Endothelial cell of umbilical vein (primary cell): ENCODE measurements around the gene ADAMTSL3. TPM values are rescaled to one million over a fixed set of nuclear protein-coding genes. Genes with fewer than 3 reads are reported as not detected.

Experiments used
- BruUV-seq: library from RNA; stranded (reverse); fragments of 400-500 nt; replicated peaks from 2 replicates; lab custom pipeline; 2021; lab: Mats Ljungman, UMichigan
- CTCF ChIA-PET: fragments of 300-600, 350-600 bp; sonication (Branson Sonifier 250); formaldehyde crosslinking; loops from one replicate; lab custom pipeline; 2021; ENCODE audit warnings: antibody characterized with exemption, inconsistent platforms; lab: Charles Lee
- POLR2A ChIA-PET: fragments of 300-600, 350-600 bp; sonication (Branson Sonifier 250); formaldehyde crosslinking; loops from one replicate; lab custom pipeline; 2021; ENCODE audit warnings: antibody characterized with exemption, inconsistent platforms; lab: Charles Lee
- DNase-seq: peaks from one replicate; pipeline ENCODE4 v3.0.0-alpha.2; 2011; ENCODE audit warnings: low read depth, low spot score
- FAIRE-seq: peaks from 2 replicates; lab custom pipeline; 2011; peaks lifted over from hg19 to GRCh38; lab: Jason Lieb, UNC
- H2AFZ ChIP-seq: 2 replicates; pipeline ENCODE4 v1.6.0; 2012; ENCODE audit warnings: low read depth, low read length, control low read depth, inconsistent platforms
- H3K27ac ChIP-seq: 2 replicates; pipeline ENCODE4 v1.5.1; 2011; ENCODE audit warnings: low read depth, mild to moderate bottlenecking, control low read depth, low read length, moderate library complexity; ENCODE audit not compliant: insufficient read depth
- H3K27me3 ChIP-seq, 2 experiments: 2 replicates each; pipeline versions ENCODE4 v1.6.0 to v1.6.1; 2011; ENCODE audit warnings: low read length in 2 of 2, mixed read lengths in 1 of 2; ENCODE audit not compliant: control insufficient read depth in 2 of 2, insufficient read depth in 2 of 2
- H3K36me3 ChIP-seq, 2 experiments: 2 replicates in 1 of 2; 3 replicates in 1 of 2; pipeline ENCODE4 v1.5.1; 2011; ENCODE audit warnings: low read length in 2 of 2, mild to moderate bottlenecking in 1 of 2, moderate library complexity in 1 of 2; ENCODE audit not compliant: control insufficient read depth in 2 of 2, insufficient read depth in 2 of 2; ENCODE audit errors: extremely low read depth in 1 of 2
- H3K4me1 ChIP-seq: 3 replicates; pipeline ENCODE4 v1.5.1; 2011; ENCODE audit warnings: mild to moderate bottlenecking, low read length; ENCODE audit not compliant: control insufficient read depth, insufficient read depth; ENCODE audit errors: extremely low read depth
- H3K4me2 ChIP-seq: 2 replicates; pipeline ENCODE4 v1.6.1; 2011; ENCODE audit warnings: low read length, control low read depth, mixed read lengths; ENCODE audit not compliant: insufficient read depth
- H3K4me3 ChIP-seq, 3 experiments: fragments of 200-600 bp in 1 of 3; sonication (generic), shearing (Covaris generic) in 1 of 3; replicated peaks in 1 of 3; 2 replicates each; pipeline ENCODE4 v1.5.1; 2011 to 2016; ENCODE audit warnings: control low read depth in 3 of 3, low read length in 3 of 3, mild to moderate bottlenecking in 2 of 3, inconsistent platforms in 1 of 3, low read depth in 1 of 3, moderate library complexity in 1 of 3; ENCODE audit not compliant: insufficient read depth in 1 of 3
- H3K79me2 ChIP-seq: 2 replicates; pipeline ENCODE4 v1.6.0; 2012; ENCODE audit warnings: low read length, inconsistent platforms; ENCODE audit not compliant: control insufficient read depth, insufficient read depth
- H3K9ac ChIP-seq: replicated peaks from 2 replicates; pipeline ENCODE3; 2011; ENCODE audit warnings: low read length, control low read depth; ENCODE audit not compliant: insufficient read depth; ENCODE audit errors: extremely low read depth
- H3K9me1 ChIP-seq: replicated peaks from 3 replicates; pipeline ENCODE4 v1.6.0; 2011; ENCODE audit warnings: mild to moderate bottlenecking, low read length; ENCODE audit not compliant: control insufficient read depth, insufficient read depth; ENCODE audit errors: extremely low read depth
- H3K9me3 ChIP-seq: replicated peaks from 2 replicates; pipeline ENCODE4 v1.5.1; 2012; ENCODE audit warnings: low read length, inconsistent platforms; ENCODE audit not compliant: control insufficient read depth, insufficient read depth
- H4K20me1 ChIP-seq: replicated peaks from 2 replicates; pipeline ENCODE3; 2011; ENCODE audit warnings: mild to moderate bottlenecking, low read length; ENCODE audit not compliant: control insufficient read depth, insufficient read depth; ENCODE audit errors: extremely low read depth
- CTCF ChIP-seq, 2 donors: IDR thresholded peaks; 1 replicate in 1 of 2; 2 replicates in 1 of 2; pipeline ENCODE4 v1.5.1; 2011; ENCODE audit warnings: low read length in 2 of 2, mild to moderate bottlenecking in 2 of 2, moderate library complexity in 2 of 2, control low read depth in 1 of 2, inconsistent platforms in 1 of 2, low read depth in 1 of 2; ENCODE audit not compliant: insufficient read depth in 1 of 2; ENCODE audit errors: extremely low read depth in 1 of 2
- EZH2 ChIP-seq: IDR thresholded peaks from 2 replicates; pipeline ENCODE4 v1.6.1; 2012; ENCODE audit warnings: borderline replicate concordance, low read depth, mild to moderate bottlenecking, moderate library complexity, low read length, inconsistent platforms; ENCODE audit not compliant: severe bottlenecking
- FOS ChIP-seq: IDR thresholded peaks from 2 replicates; pipeline ENCODE4 v1.6.1; 2011; ENCODE audit warnings: mild to moderate bottlenecking, low read length, moderate library complexity, borderline replicate concordance; ENCODE audit not compliant: insufficient read depth
- GATA2 ChIP-seq: IDR thresholded peaks from 2 replicates; pipeline ENCODE4 v1.7.0; 2011; ENCODE audit warnings: low read depth, mild to moderate bottlenecking, moderate library complexity, mixed read lengths, low read length; ENCODE audit not compliant: insufficient read length, insufficient read depth
- JUN ChIP-seq: IDR thresholded peaks from 2 replicates; pipeline ENCODE4 v1.6.1; 2011; ENCODE audit warnings: borderline replicate concordance, low read depth; ENCODE audit not compliant: insufficient read length, insufficient read depth
- MYC ChIP-seq: IDR thresholded peaks from one replicate; pipeline ENCODE4 v1.6.1; 2011; ENCODE audit warnings: mild to moderate bottlenecking, low read depth, low read length
- POLR2A ChIP-seq: IDR thresholded peaks from 2 replicates; pipeline ENCODE4 v1.6.1; 2012; ENCODE audit warnings: low read depth, mild to moderate bottlenecking, control low read depth, low read length
- POLR2AphosphoS5 ChIP-seq: IDR thresholded peaks from 2 replicates; pipeline ENCODE4 v1.6.1; 2012; ENCODE audit warnings: low read depth, mild to moderate bottlenecking, control low read depth, low read length, moderate library complexity; ENCODE audit not compliant: insufficient read depth
- dilution Hi-C: fragments of 300-500 bp; cut with MboI; formaldehyde crosslinking; loops from one replicate; pipeline ENCODE4 v1.15.0; 2019; ENCODE audit warnings: low sequenced_read_pairs; ENCODE audit not compliant: extremely low pct_ligation_motif_present
- intact Hi-C: fragments of 100-400 bp; cut with micrococcal nuclease; formaldehyde crosslinking; loops from one replicate; pipeline ENCODE4 v1.10.0; 2022
- polyA plus RNA-seq, 4 experiments: library from polyadenylated mRNA; depleted of rRNA in 3 of 4; stranded (reverse) in 3 of 4; unstranded in 1 of 4; fragments of >200 nt; gene quantifications; 2 replicates each; pipeline versions ENCODE4 v1.2.1 to v1.2.3, GENCODE V29; 2011 to 2012; ENCODE audit warnings: missing spikeins in 1 of 4
- total RNA-seq: library from RNA; stranded (reverse); gene quantifications from 2 replicates; pipeline ENCODE4 v1.2.3, GENCODE V29; 2021
- TF ChIP-seq, protein P1 (sequence below): IDR thresholded peaks from 2 replicates; pipeline ENCODE4 v1.6.1; 2011; ENCODE audit not compliant: insufficient read depth, insufficient read length

The ADAMTSL3 gene
- total and polyA plus RNA-seq, 2 donors (not counting 3 experiments of a cell fraction or from before 2014, with no cell fraction given), result not detected

GRCh38 chr15:83604549-83604948, 49.4 kb upstream of the ADAMTSL3 start:
- DNase-seq, result no peak
- no peaks in the 10 kb centered on the region for H3K27me3 ChIP-seq
- no peaks in the 10 kb centered on the region for H3K79me2 ChIP-seq
- no peak overlapping the region for H2AFZ ChIP-seq
- H4K20me1 ChIP-seq, result no peaks in the 10 kb centered on the region
- H3K4me3 ChIP-seq, result no peak overlapping the region
- no peaks in the 10 kb centered on the region for H3K9me3 ChIP-seq
- H3K9ac ChIP-seq, result no peak overlapping the region
- no TSS peak for BruUV-seq
- H3K4me2 ChIP-seq, result no peak overlapping the region
- TF ChIP-seq POLR2A, result no peak
- TF ChIP-seq EZH2, result no peak
- TF ChIP-seq, protein P1, sequence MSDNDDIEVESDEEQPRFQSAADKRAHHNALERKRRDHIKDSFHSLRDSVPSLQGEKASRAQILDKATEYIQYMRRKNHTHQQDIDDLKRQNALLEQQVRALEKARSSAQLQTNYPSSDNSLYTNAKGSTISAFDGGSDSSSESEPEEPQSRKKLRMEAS, result no peak
- TF ChIP-seq MYC, result no peak
- TF ChIP-seq CTCF (IDR thresholded peaks at IDR 0.05; ENCODE audit: extremely low read depth in 1 of 2, insufficient read depth in 1 of 2, low read depth in 1 of 2, low read length in 2 of 2), result no peak
- TF ChIP-seq GATA2, result no peak
- no peak for TF ChIP-seq FOS
- TF ChIP-seq JUN, result no peak
- no peak for TF ChIP-seq POLR2AphosphoS5
- H3K36me3 ChIP-seq, result no peaks in the 10 kb centered on the region
- intact Hi-C loops, result no loop called here
- ChIA-PET CTCF (no interaction called here), POLR2A (no interaction called here)
- H3K4me1 ChIP-seq, result no peaks in the 10 kb centered on the region
- H3K27ac ChIP-seq, result no peak overlapping the region
- dilution Hi-C loops, result no loop called here
- H3K9me1 ChIP-seq, result no peaks in the 10 kb centered on the region
- FAIRE-seq, result no peak
